K562 (cell line): ENCODE data around the gene C9orf40.

ENCODE experiments used
- CBX2 ChIP-seq: fragments of 200-600 bp; sonication (generic); IDR thresholded peaks from one replicate; pipeline ENCODE4 v1.6.1; 2012; ENCODE audit warnings: mild to moderate bottlenecking, low read length, inconsistent platforms; ENCODE audit not compliant: insufficient read depth, poor library complexity, severe bottlenecking
- CBX8 ChIP-seq: fragments of 200-600 bp; sonication (generic); IDR thresholded peaks from 2 replicates; pipeline ENCODE4 v1.6.1; 2012; ENCODE audit warnings: borderline replicate concordance, mixed run types, low read depth, mild to moderate bottlenecking, moderate library complexity, mixed read lengths, low read length, control low read depth, inconsistent platforms; ENCODE audit not compliant: poor library complexity, severe bottlenecking; ENCODE audit errors: extremely low read depth
- EZH2 ChIP-seq: IDR thresholded peaks from 2 replicates; pipeline ENCODE4 v1.6.1; 2012; ENCODE audit warnings: low read depth, mild to moderate bottlenecking, inconsistent platforms, low read length, borderline replicate concordance
- ILF3 ChIP-seq: fragments of 450-650 bp; IDR thresholded peaks from 2 replicates; pipeline ENCODE4 v1.6.1; 2018; ENCODE audit warnings: antibody characterized with exemption, mild to moderate bottlenecking, moderate library complexity, borderline replicate concordance
- POLR2A ChIP-seq: fragments of 450-650 bp; conservative IDR thresholded peaks from 2 replicates; pipeline ENCODE4 v1.6.1; 2016
- SPI1 ChIP-seq: IDR thresholded peaks from 2 replicates; pipeline ENCODE4 v1.6.1; 2011; ENCODE audit warnings: low read depth, low read length, control low read depth, borderline replicate concordance
- SREBF1 ChIP-seq: fragments of 150-350 bp; IDR thresholded peaks from 2 replicates; pipeline ENCODE4 v1.6.1; 2014; ENCODE audit warnings: antibody characterized with exemption, low read depth, low read length, borderline replicate concordance
- TAF1 ChIP-seq: IDR thresholded peaks from 2 replicates; pipeline ENCODE4 v1.6.1; 2011; ENCODE audit warnings: mild to moderate bottlenecking, low read length, moderate library complexity; ENCODE audit not compliant: insufficient read depth, control insufficient read depth, severe bottlenecking; ENCODE audit errors: extremely low read depth
- TEAD2 ChIP-seq: fragments of 450-650 bp; IDR thresholded peaks from 2 replicates; pipeline ENCODE4 v1.6.1; 2016; ENCODE audit warnings: missing genetic modification characterization, control low read depth, missing compliant biosample characterization
- YY1 ChIP-seq, 3 experiments: IDR thresholded peaks; 2 replicates each; pipeline ENCODE4 v1.6.1; 2011; ENCODE audit warnings: low read length in 2 of 3, mild to moderate bottlenecking in 2 of 3, moderate library complexity in 2 of 3, borderline replicate concordance in 1 of 3, control low read depth in 1 of 3, low read depth in 1 of 3; ENCODE audit not compliant: insufficient read depth in 3 of 3, insufficient replicate concordance in 2 of 3, control insufficient read depth in 1 of 3, insufficient read length in 1 of 3; ENCODE audit errors: extremely low read depth in 1 of 3
- TF ChIP-seq, protein P1 (sequence below): fragments of 450-650 bp; IDR thresholded peaks from 2 replicates; pipeline ENCODE4 v1.6.1; 2016; ENCODE audit warnings: borderline replicate concordance
- TF ChIP-seq, protein P2 (sequence below), 3 experiments: IDR thresholded peaks in 2 of 3; conservative IDR thresholded peaks in 1 of 3; 2 replicates each; pipeline ENCODE4 v1.5.1; 2011 to 2012; ENCODE audit warnings: low read length in 3 of 3, mild to moderate bottlenecking in 3 of 3, control low read depth in 2 of 3, improper control_type of control experiment in 1 of 3, inconsistent platforms in 1 of 3, low read depth in 1 of 3, mixed read lengths in 1 of 3, moderate library complexity in 1 of 3; ENCODE audit not compliant: insufficient read depth in 2 of 3
- TF ChIP-seq, protein P3 (sequence below): sonication (generic); formaldehyde crosslinking; IDR thresholded peaks from 2 replicates; pipeline ENCODE4 v1.8.1; 2023; ENCODE audit warnings: mild to moderate bottlenecking, missing genetic modification reagents

GRCh38 chr9:74910036-74910435, 42.7 kb downstream of the C9orf40 start:
- TF ChIP-seq EZH2 (no peak), SPI1 (no peak), ILF3 (no peak), CBX2 (no peak), POLR2A (no peak), SREBF1 (no peak), YY1 (IDR thresholded peaks at IDR 0.05; ENCODE audit: borderline replicate concordance in 1 of 3, control insufficient read depth in 1 of 3, extremely low read depth in 1 of 3, insufficient read depth in 3 of 3, insufficient read length in 1 of 3, insufficient replicate concordance in 2 of 3, low read depth in 1 of 3, low read length in 2 of 3) (no peak), TEAD2 (tag) (no peak), CBX8 (no peak), TAF1 (no peak)
- TF ChIP-seq, protein P1, sequence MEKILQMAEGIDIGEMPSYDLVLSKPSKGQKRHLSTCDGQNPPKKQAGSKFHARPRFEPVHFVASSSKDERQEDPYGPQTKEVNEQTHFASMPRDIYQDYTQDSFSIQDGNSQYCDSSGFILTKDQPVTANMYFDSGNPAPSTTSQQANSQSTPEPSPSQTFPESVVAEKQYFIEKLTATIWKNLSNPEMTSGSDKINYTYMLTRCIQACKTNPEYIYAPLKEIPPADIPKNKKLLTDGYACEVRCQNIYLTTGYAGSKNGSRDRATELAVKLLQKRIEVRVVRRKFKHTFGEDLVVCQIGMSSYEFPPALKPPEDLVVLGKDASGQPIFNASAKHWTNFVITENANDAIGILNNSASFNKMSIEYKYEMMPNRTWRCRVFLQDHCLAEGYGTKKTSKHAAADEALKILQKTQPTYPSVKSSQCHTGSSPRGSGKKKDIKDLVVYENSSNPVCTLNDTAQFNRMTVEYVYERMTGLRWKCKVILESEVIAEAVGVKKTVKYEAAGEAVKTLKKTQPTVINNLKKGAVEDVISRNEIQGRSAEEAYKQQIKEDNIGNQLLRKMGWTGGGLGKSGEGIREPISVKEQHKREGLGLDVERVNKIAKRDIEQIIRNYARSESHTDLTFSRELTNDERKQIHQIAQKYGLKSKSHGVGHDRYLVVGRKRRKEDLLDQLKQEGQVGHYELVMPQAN: no peak
- TF ChIP-seq, protein P2, sequence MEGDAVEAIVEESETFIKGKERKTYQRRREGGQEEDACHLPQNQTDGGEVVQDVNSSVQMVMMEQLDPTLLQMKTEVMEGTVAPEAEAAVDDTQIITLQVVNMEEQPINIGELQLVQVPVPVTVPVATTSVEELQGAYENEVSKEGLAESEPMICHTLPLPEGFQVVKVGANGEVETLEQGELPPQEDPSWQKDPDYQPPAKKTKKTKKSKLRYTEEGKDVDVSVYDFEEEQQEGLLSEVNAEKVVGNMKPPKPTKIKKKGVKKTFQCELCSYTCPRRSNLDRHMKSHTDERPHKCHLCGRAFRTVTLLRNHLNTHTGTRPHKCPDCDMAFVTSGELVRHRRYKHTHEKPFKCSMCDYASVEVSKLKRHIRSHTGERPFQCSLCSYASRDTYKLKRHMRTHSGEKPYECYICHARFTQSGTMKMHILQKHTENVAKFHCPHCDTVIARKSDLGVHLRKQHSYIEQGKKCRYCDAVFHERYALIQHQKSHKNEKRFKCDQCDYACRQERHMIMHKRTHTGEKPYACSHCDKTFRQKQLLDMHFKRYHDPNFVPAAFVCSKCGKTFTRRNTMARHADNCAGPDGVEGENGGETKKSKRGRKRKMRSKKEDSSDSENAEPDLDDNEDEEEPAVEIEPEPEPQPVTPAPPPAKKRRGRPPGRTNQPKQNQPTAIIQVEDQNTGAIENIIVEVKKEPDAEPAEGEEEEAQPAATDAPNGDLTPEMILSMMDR (IDR thresholded peaks at IDR 0.05 in 2 of 3, conservative IDR thresholded peaks at IDR 0.05 in 1 of 3; ENCODE audit: insufficient read depth in 2 of 3, low read depth in 1 of 3, low read length in 3 of 3): no peak
- TF ChIP-seq, protein P3, sequence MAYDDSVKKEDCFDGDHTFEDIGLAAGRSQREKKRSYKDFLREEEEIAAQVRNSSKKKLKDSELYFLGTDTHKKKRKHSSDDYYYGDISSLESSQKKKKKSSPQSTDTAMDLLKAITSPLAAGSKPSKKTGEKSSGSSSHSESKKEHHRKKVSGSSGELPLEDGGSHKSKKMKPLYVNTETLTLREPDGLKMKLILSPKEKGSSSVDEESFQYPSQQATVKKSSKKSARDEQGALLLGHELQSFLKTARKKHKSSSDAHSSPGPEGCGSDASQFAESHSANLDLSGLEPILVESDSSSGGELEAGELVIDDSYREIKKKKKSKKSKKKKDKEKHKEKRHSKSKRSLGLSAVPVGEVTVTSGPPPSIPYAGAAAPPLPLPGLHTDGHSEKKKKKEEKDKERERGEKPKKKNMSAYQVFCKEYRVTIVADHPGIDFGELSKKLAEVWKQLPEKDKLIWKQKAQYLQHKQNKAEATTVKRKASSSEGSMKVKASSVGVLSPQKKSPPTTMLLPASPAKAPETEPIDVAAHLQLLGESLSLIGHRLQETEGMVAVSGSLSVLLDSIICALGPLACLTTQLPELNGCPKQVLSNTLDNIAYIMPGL (CRISPR knock-in tag): no peak
